Activated T-cell treated with anti-CD3 and anti-CD28 coated beads, Interleukin-2, amount 50 U/mL, for 1 hour (primary cell): ENCODE measurements around the gene ATPAF2.
A peak's percentile ranks its signal among the peaks of the same experiment; 100 is the strongest.

ENCODE experiments used
- DNase-seq: peaks from one replicate; pipeline ENCODE4 v3.0.0-alpha.2; 2020

The ATPAF2 gene

DNA sequence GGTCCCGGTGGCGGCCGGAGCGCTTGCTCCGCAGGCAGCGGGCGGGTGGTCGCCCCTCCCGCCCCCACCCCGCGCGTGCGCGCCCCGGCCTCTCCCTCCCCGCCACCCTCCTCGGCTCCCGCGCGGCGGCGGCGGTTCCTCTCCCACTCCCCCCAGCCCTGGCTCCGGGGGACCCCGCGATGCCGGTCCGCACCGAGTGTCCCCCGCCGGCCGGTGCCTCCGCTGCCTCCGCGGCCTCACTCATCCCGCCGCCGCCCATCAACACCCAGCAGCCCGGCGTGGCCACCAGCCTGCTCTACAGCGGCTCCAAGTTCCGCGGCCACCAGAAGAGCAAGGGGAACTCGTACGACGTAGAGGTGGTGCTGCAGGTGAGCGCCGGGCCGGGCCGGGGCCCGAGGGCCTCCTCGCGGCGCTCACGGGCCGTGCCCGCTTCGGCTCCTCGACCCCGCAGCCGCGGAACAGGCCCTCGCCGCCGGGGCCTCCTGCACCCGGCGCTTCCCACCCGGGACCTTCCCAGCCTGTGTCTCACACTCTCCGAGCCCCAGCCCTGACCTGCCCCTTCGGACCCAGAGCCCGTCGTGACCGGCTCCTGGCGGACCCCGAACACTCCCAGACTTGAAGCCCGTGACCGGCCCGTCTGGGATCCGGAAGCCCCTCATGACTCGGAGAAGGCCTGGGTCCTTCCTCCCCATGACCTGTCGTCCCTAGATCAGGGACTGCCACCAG, 730 bp upstream of the ATPAF2 start:
- no peak for DNase-seq

DNA sequence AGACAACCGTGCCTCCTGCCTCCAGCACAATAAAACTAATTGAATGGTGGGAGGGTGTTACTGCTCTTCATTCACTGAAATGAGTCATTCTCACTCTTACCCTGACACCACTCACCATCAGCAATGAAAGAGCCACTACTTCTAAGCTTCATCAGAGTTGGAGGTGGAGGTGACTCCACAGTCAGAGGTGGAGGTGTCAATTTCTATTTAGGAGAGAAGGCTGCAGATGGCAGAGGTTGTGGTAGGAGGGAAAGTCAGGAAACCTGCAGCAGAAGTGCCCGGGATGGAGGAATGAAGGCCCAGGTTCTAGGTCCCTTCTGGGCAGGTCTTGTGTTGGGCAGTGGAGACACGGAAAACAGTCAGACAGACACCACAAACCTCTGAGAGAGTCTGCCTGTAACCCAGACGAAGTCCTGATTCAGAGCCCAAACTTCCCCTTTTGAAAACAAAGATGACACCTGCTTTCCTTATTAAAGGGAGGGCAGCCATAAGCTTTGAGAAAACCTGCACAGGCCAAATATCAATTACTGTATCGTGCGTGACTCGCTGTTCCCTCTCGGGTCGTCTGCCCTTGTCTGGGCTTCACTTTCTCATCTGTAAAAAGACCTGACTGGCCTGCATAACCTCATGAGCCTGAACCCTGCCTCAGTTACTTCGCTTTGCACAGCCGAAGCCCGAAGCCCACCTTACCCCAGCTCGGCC, 668 bp downstream of the ATPAF2 start:
- DNase-seq, result peak; percentile 23

- DNase-seq, result no peak
These were observed 1.5 kb downstream of the ATPAF2 start for GRCh38 chr17:18037486-18037885.

- no peak for DNase-seq
These were observed 3.3 kb downstream of the ATPAF2 start for GRCh38 chr17:18035704-18036103.

DNA sequence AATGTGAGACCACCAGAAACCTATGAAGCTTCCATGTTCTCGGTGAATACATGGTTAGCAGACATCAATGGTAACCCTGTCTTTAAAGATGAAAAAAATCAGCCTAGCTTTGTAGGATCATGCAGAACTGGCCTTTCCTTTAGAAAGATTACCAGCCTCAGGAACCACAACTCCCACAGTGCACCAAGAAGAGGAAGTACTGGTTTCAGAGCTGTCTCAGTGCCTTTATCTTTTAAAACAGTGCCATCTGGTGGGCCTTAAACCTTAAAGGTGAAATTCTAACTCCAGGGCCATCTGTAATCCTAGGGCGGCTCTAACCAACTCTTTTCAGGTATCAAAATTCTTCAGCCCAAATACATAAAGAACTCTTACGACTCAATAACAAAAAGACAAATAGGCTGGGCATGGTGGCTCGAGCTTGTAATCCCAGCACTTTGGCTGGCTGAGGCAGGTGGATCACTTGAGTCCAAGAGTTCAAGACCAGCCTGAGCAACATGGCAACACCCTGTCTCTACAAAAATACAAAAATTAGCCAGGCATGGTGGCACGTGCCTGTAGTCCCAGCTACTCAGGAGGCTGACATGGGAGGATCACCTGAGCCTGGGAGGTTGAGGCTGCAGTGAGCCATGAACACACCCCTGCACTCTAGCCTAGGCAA, 5.4 kb downstream of the ATPAF2 start:
- DNase-seq, result no peak

- no peak for DNase-seq
These were observed 7.0 kb downstream of the ATPAF2 start for GRCh38 chr17:18031955-18032354.

DNA sequence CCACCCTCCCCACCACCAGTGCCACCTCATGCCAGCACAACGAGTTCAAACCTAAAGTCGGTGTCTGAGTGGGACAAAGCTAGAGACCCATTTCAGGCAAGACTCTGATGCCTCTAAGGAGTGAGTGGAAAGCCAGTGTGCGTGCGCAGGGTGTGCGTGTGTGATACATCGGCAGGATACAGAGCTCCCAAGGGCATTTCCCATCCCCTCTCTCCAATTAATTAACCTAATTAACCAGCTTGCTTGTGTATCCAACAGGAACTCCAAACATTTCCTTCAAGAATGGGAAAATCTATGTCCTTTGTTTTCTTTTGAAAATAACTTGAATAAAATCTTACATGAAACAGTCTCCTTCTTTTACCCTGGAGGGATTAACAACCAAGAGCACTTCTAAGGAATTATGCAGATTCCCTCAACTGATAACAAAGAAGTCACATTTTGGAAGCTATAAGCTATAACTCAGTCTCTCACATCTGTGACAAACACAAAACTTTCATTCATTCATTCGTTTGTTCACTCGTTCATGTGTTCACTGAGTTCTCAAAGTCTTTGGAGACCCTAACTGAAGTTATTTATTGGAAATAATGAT, 9.9 kb downstream of the ATPAF2 start:
- DNase-seq, result no peak

DNA sequence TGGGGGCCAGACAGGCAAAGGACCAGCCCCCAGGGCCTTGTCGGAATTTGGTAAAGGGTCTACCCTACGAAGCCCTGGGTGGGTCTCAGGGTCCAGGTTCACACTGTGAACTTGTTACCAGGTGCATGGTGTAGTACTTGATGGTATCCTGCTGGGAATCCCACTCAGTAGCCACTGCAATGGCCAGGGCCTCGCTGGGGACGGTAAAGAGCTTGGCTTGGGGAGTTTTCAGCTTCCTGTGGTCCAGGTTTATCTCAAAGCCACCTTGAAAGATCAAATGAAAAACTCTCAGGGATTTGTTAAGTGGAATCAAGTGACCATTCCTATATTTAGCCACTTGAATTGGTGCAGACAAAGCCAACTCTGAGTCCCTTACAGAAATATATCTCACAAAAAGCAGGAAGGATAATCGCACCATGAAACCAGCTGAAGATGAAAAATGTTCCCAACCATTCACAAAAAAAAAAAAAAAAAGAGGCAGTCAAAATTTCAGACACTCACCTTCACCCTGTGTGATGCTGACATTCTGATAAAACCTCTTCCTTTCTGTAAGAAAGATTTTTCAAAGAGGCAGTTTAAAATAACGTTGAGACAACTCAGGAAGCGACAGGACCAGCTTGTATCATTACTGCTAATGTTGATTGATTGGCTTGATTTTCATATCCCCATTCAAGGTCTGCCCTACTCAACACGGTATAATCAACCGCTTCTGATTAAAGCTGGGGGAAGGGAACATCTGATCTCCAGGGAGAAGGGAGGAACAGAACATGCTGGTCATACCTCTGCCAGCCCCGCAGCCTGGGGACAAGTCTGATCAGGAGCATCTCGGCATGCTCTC, 10.6 kb downstream of the ATPAF2 start:
- DNase-seq, result no peak

DNA sequence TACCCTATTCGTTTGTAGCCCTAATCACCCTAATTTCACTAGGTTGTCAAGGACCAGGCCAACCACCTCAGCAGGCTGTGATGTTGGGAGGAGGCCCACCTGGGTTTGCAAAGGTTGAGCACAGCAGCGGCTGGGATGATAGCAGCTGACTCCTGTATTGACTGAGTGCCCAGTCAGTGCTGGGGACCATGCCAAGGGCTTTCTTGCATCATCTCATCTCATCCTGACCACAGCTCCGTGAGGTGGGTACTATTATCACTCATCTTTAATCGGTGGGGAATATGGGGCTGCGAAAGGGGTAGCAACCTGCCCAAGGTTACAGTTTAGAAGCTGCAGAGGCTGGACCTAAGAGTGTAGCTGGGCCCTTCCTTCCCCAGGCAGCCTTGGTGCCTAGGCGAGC, 11.7 kb downstream of the ATPAF2 start:
- no peak for DNase-seq

GRCh38 chr17:18025945-18026776, 12.8 kb downstream of the ATPAF2 start:
- peak; percentile 32 for DNase-seq

DNA sequence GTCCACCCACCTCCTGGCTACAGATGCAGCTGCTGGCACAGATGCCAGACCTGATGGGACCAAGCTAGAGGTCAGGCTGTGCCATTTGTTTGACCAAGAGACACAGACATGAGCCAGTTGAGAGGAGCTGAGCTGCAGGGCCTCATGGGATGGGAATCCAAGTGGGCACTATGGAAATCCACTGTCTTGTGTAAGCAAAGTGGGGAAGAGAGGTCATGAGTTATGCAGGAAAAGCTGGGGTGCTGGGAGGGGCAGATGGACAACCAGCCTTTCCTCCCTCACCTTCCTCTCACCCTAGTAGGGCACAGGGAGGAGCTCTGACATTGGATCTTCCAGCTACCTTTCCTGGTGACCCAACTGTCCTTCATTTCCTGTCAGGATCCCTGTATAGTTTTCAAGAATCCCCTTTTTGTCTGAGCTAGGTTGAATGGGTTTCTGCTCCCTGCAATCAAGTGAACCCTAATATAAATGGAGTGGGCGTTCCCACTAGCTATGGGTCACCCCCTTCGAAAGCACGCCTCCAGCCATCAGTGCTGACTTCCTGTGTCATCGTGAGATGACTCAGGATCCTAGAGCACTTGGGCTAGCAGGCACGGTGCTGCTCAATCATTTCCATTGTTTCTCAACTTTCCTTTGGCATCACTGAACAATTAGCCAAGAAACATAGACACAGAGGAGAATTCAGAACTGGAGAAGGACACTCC, 13.6 kb downstream of the ATPAF2 start:
- DNase-seq, result no peak

DNA sequence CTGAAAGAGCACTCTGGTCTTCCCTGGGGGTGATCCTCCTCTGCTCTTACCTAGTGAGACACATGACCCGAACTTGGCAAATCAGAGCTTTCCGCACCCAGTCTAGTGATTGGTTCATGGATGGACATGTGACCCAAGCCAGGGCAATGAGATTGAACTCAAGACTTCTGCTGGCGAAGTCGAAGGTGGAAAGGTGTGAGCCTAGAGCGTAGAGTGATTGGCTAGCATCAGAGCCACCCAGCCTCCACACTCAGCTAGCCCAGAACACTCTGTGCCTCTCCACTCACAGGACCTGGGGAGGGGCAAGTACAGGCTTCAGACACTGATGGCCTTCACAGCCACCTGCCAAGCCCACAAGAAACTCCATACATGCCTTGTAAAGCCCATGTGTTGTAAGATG, 17.6 kb downstream of the ATPAF2 start:
- DNase-seq, result no peak

DNA sequence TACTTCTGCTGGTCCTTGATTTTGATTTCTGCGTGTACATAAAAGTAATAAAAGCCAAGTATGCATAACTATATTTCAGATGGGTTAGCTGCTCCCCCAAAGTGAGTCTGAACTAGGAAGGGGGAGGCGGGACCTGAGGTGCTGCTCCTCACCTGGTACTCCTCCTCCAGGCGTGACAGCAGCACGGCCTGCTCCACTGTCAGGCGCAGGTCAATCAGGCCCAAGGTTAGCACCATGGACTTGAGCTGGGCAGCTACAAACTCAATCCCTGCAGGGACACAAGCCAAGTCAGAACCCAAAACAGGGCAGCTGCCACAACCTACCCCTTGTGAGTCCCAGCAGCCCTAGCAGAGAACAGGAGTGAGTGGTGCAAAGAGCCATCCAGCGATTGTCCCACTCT, 18.0 kb downstream of the ATPAF2 start:
- no peak for DNase-seq

DNA sequence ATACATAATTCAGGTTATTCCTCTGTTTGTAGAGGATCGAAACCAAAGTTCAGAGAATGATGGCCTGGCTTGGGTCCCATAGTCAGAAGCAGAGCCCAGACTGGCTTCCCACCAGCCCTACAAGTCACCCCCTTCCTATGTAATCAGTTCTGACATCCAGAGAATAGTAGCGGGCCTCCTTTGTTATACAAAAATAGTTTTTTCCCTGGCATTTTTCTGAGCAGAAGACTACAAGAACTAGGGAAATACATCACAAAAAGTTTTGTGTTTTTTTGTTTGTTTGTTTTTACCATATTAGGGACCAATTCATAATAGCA, 19.2 kb downstream of the ATPAF2 start:
- no peak for DNase-seq

- no peak for DNase-seq
These were observed 20.5 kb downstream of the ATPAF2 start for GRCh38 chr17:18018411-18018921.

GRCh38 chr17:18017958-18018357, 21.0 kb downstream of the ATPAF2 start:
- DNase-seq, result no peak

DNA sequence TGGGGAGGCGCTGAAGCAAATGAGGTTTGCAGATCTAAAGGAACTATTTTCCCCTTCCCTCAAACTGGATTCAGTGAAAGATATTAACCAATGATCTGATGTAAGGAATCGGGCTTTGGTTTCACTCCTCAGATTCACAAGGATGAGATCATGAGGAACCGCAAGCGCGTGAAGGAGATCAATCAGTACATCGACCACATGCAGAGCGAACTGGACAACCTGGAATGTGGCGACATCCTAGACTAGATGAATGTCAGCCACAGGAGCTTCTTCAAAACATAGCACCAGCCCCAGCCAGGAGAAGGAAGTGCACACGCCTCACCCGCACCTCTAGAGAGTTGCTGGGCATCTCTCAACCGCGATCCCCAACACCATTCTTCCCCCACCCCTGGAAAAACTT, 22.5 kb downstream of the ATPAF2 start:
- no peak for DNase-seq

DNA sequence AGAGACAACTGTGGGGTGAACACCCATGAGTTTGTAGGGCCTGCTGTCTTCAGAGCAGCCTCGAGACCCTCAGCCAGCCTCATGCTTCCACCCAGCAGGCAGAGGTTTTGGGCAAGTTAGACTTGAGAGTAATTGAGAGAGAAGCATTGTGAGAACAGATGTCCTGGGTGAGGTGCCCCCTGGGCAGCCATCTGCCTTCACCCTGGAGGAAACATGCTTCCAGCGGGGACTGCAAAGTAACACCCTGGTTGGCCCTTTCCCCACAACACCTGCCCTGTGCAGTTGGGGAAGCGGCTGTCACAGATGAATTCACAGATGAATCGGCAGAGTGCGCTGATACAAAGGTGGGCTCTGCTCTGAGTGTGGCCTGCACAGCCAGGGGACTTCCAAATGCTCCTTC, 23.4 kb downstream of the ATPAF2 start:
- no peak for DNase-seq

DNA sequence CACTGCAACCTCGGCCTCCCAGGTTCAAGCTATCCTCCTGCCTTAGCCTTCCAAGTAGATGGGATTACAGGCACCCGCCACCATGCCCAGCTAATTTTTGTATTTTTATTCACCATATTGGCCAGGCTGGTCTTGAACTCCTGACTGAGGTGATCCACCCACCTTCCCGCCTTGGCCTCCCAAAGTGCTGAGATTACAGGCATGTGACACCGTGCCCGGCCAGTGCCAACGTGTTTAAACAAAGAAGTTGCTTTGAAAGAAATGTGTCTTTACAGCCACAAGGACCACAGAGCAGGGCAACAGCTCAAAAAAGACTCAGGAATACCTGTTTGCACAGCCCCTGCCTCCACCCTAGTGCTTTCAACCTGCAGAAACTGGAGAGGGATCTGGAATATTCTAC, 25.0 kb downstream of the ATPAF2 start:
- DNase-seq, result no peak

- DNase-seq, result no peak
These were observed 27.7 kb downstream of the ATPAF2 start for GRCh38 chr17:18011286-18011685.
